Measurements from ENCODE around the gene LRRC59.

- TF ChIP-seq POLR2AphosphoS5 (IDR thresholded peaks at IDR 0.05) (no peak), POLR2A (IDR thresholded peaks at IDR 0.05) (no peak)
These were observed 29.1 kb upstream of the LRRC59 start for GRCh38 chr17:50426472-50426782.

All from transverse colon (tissue), 3 donors.